Daoy (cell line): ENCODE results near the gene SMTN. TPM values are rescaled to one million over a fixed set of nuclear protein-coding genes. Genes with fewer than 3 reads are reported as not detected.
"Not testable (repeated sequence)": the region's sequence is repeated elsewhere in the genome, so short reads cannot be mapped to it uniquely, and the experiment has no call there.

ENCODE experiments used
- DNase-seq: peaks from one replicate; pipeline ENCODE4 v3.0.0-alpha.2; 2015; ENCODE audit warnings: low read depth
- total RNA-seq: library from RNA; depleted of rRNA; stranded (reverse); fragments of >200 nt; shearing (Covaris generic); gene quantifications from 2 replicates; pipeline ENCODE4 v1.2.3, GENCODE V29; 2014; rRNA removed

Gene SMTN
- 163 and 173 TPM in 2 replicates for total RNA-seq

DNA sequence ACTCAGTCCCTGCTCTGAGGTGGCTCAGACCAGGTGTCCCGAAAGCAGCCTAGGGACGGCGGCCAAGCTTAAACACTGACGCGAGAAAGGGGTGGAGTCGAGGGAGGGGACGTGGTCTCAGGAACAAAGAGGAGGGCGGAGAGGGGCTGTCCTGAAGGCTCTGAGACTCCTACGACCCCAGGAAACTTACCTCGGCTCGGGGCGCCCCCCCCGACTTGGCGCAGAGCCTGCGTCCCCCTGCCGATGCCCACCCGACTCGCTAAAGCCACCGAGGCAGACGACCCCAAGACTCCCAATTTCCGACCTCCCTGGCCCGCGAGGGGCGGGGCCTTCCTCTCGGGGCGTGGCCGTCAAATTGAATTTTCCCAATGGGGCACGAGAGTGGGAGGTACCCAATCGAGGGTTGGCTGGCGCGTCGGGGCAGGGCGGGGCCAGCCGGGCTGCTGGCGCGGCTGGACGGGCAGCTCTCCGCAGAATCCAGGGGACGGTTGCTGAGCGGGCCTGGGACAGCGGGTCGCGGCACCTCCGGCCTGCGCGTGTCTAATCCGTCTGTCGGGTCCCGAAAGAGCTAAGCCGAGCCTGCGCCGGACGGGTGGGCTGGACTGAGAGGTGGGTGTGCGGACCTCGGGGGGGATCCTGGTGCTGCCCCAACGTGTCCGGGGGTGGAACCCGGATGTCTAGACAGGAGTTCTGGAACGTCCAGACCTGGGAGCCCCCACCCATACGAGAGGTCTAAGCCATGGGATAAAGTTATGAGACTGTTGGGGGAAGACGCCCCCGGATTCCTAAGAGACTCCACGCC lies at the start of gene SMTN:
TSS of gene SMTN (plus strand) at position 471 of the 802 bp plus-strand sequence. CDS start 1,941 bp downstream, outside the sequence.
- peak; percentile 94 for DNase-seq

- DNase-seq = peak; percentile 51
Observed at GRCh38 chr22:31036671-31037550, 44.2 kb upstream of the SMTN start.

- no peak for DNase-seq
Observed at GRCh38 chr22:31038686-31039085, 42.4 kb upstream of the SMTN start.

GRCh38 chr22:31039393-31039792 lies 41.7 kb upstream of the SMTN start:
- no peak for DNase-seq

DNA sequence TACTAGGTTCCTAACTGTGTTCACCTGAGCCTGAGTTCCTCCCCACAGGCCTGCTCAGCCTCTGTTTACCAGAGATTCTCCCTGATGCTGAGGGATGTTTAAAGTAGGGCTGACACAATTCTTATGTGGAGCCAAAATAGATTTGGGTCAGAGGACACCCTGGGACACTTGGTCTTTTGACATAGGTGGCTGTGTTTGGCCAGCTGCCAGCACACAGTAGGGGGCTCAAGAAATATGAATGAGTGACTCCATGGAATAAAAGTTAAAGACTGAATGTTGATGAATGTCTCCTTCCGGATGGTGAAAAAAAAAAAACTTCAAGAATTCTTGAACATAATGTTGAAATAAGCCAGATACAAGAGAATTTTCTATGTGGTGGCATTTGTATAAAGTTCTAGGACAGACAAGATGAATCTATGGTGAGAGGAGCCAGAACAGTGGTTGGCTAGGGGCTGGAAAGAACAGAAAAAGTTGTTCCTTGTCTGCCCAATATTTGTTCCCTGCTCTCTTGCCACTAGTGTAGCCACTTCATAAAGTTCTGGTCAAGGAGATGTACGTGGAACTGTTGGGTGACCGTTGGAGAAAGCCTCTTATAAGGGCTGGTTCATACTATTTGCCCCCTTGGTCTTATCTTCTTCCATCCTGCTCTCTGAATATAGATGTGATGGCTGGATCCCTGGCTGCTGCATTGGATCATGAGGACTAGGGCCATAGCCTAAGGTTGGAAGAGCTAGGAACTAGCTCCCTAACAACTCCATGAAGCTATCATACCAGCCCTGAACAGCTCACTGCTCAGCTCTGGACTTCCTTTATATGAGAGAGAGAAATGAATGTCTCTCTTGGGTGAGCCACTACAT lies 40.3 kb upstream of the SMTN start:
- no peak for DNase-seq

DNA sequence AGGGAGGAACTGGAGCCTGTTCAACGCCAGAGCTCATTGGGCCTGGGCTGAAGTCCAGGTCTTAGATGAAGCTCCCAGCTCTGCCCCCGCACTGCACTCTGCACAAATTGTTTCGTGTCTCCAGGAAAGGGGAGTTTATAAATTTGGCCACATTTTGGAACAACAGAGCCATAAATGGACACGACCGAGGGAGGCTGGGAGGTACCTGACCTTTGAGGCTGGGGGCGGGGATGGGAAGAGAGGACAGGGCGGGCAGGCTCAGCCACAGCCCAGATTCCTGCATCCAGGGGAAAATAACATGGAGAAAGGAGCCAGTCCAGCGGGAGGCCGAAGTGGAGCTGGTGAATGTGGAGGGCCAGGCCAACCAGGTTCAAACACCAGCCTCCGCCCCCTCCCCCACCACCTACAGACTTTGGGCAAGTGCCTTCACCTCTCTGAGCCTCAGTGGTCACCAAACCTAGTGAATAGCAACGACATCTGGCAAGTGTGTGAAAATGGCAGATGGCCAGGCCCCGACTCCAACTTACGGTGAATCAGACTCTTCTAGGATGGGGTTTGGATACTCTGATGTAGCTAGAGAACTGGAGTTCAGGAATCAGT lies 36.8 kb upstream of the SMTN start:
- no peak for DNase-seq

DNA sequence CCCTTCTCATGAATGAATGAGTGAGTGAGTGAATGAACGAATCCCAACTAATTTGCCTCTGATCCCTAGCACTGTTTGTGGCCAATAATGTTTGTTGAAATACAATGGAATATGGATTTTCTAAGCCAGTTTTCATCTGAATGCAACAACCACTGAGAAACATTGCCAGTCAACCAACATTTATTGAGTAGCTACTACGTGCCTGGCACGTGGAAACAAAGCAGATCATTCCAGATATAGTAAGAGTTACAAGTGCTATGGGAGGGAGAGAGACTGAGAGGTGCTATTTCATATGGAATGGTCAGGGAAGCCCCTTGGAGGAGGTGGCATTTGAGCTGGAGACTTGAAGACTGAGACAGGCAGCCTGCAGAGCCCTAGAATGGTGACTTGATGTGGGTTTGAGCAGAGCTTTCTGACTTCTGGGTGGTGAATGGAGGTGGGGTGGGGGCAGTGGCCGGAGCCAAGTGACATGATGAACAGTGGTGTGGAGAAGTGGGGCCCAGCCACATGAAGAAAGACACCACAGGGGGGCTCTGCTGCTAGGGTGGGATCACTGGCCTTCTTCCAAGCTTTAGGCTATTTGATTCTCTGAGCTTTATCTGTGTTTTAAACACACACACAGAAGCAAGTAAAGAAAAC lies 35.1 kb upstream of the SMTN start:
- DNase-seq = no peak

DNA sequence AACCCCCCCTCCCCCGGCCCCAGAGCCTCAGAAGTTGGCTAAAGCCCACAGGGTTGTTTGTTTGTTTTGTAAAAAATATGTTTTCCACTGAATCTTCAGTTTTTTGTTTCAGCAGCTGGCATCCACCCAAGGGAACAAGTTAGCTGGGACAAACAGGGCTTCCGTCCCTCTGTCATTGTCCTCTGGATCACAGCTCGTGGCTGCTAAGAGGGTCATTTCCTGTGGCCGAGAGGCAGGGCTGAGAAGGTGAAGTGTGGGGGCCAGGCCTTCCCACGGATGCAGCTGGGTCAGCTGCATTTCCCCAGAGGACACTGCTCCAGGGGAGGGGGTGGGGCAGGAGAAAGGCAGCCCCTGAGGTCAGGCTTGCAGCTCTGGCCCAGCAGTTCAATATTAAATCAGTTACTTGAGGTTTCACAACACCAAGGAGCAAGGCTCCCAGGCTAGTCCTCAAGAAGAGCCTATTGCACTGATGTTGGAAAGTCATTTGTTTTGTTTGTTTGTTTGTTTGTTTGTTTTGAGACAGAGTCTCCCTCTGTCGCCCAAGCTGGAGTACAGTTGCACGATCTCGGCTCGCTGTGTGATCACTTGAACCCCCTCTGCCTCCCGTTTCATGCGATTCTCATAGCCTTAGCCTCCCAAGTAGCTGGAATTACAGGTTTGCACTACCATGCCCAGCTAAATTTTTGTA lies 34.4 kb upstream of the SMTN start:
- DNase-seq = no peak

DNA sequence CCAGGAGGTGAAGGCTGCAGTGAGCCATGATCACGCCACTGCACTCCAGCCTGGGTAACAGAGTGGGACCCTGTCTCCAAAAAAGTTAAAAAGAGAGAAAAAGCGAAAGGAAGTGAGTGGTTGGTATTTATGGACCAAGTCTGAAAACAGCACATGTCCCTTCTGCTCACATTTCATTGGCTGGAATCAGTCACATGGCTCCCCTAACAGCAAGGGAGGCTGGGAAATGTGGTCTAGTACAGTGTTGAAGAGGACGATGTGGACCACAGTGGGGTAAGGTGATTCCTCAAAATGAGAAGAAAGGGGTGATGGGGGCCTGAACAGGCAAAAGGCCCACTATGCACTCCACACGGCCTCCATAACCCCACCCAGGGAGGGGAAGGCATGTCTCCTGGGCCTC lies 32.5 kb upstream of the SMTN start:
- no peak for DNase-seq

DNA sequence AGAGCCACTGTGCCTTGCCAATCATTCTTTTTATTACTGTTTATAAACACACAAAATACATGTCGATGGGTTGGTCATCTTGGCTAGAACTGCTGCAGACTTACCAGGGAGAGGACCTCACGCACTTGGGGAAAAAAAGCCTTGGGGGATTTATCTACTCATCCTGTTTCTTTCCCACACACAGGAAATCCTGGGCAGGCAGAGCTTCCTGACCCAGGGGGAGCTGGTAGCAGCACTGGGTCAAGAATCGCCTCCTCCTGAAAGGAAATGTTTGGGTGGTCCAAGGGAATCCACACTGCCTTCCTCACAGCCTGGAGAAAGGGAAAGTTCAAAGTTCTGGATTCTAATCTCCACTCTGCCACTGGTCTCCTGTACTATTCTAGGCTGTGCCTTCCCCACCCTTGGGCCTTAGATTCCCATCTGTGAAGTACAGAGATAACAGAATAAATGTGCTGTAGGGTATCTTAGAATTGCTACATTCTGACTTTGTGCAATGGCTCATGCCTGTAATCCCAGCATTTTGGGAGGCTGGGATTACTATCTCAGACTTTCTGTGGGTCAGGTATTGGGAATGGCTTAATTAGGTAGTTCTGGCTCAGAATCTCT lies 31.2 kb upstream of the SMTN start:
- peak; percentile 19 for DNase-seq

- no peak for DNase-seq
Observed at GRCh38 chr22:31055117-31055634, 25.9 kb upstream of the SMTN start.

DNA sequence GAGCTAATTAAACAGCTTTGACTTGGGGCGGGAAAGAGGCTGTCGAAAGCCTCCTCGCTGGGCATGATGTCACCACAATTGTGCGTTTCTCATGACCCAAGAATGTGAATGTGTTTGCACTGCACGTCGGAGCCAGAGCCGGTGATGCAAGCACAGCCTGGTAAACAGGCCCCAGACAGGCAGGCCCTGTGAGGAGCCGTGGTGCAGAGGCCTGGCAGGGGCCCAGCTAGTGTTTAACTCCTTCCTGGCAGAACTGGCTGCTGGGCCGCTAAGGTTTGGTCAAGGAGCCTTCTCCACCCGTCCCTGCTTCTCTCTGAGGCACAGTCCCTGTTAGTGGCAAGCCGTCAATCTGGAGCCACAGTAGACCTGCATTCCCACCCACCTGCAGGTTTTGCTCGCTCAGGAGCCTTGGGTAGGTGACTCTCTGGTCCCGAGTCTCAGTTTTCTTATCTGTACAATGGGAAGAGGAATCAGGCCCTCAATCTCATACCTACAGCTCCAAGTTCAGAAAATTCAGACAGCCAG lies 25.4 kb upstream of the SMTN start:
- peak; percentile 88 for DNase-seq

DNA sequence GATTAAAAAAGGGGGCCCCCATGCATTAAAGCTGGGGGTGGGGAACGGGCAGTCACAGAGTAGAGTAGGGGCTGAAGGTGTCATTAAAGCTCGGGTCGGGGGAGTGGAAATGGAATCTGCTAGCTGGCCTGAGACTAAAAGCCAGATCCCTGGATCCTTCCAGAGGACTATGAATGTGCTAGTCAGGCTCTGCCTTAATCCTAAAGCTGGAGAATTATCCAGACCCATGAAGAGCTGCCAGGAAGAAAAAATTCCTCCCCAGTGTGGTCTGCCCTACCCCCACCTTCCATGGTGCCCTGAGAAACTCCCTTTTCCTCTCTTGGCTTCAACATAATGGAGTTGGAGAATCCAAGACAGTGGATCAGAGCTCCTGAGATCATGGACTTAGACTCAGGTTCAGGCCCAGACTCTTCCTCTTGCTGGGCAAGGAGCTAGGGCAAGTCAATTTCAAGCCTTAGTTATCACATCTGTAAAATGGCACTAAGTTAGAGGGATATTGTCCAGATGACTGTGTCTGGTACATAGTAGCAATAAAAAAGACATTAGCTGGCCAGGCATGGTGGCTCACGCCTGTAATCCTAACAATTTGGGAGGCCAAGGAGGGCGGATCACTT lies 24.0 kb upstream of the SMTN start:
- DNase-seq = no peak

DNA sequence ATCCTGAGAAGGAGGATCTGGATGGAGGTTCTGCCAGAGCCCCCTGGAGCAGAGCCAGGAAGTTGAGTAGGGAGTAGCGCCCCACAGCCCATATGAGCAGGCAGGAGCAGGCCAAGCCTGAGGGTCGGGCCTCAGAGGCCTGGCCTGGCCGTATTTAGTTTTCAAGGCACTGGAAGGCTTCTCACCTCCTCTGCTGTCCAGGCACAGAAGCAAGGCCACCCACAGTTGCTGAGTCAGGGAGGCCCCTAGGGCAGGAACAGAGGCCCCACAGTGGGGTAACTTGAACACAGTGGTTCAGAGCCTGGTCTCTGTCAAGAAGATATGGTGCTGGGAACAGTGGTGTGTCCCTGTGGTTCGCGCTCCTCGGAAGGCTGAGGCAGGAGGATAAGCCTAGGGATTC lies 21.5 kb upstream of the SMTN start:
- not testable (repeated sequence) for DNase-seq

GRCh38 chr22:31062566-31063230 lies 18.4 kb upstream of the SMTN start:
- no peak for DNase-seq

- no peak for DNase-seq
Observed at GRCh38 chr22:31064369-31064768, 16.7 kb upstream of the SMTN start.

DNA sequence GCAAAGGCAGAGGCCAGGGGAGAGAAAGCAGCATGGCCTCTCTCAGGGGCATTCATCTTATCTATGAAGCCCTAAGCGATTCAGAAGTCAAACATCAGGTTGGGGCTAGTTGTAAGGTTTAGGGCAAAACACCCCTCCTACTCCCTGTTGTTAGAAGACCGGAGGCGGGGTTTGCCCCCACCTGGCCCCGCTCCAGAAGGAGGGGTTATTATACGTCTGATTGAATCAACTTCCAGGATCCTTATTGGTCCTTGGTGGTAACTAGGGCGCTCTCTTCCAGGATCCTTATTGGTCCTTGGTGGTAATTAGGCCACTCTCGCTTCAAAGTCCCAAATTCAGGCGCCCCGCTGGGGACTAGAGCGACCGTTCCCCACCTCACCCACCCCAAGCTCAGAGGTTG lies 12.1 kb upstream of the SMTN start:
- no peak for DNase-seq

DNA sequence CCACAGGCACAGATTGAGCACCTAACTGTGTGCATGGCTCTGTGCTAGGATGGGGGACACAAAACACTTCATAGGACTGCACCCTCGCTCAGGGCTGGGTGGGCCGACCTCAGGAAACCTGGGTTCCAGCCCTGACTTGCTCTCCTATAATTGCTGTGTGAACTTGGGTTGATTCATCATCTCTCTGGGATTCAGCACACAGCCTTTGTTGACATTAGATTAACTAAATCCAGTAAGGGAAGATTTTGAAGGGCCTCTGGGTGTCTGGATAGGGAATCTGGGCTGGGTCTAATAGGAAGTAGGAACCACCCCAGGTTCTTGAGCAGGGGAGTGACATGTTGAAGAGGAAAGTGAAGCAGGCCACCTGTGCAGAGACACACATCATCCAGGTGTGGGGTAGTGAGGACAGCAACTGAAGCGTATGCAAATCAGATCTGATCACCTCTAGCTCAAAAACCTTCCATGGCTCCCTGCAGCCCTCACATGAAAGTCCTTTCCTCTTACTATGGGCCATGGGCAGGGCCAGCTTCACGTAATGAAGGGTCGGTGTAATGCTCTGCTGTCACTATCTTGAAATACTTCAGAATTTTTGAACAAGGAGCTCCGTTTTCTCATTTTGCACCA lies 11.3 kb upstream of the SMTN start:
- not testable (repeated sequence) for DNase-seq
